ENCODE data around the gene METAP1.

DNA sequence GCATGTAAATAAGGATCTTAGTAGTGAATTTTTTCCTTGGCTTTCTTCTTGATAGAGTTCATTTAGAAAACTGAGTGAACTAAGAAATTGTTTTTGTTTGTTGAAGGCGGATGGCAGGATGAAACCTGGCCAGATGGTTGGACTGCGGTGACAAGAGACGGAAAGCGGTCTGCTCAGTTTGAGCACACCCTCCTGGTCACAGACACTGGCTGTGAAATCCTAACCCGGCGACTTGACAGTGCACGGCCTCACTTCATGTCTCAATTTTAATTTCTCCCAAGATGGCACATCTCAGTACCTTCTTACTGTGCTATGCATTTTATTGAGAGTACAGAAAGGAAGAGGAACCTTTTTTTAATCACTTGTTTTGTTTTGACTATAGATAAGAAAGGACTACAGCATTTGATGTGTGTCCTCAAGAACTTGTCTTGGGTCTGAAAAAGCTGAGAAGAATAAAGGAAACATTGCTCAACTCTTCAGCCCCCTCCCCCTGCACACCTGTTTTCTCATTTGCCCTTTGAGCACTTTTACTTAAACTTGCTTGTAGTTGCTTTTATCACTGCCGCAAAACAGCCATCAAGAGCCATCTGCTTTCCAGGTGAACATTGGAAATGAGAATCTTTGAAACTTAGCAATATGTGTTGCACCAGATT, 65.7 kb downstream of the METAP1 start:
- TF ChIP-seq, protein P1, sequence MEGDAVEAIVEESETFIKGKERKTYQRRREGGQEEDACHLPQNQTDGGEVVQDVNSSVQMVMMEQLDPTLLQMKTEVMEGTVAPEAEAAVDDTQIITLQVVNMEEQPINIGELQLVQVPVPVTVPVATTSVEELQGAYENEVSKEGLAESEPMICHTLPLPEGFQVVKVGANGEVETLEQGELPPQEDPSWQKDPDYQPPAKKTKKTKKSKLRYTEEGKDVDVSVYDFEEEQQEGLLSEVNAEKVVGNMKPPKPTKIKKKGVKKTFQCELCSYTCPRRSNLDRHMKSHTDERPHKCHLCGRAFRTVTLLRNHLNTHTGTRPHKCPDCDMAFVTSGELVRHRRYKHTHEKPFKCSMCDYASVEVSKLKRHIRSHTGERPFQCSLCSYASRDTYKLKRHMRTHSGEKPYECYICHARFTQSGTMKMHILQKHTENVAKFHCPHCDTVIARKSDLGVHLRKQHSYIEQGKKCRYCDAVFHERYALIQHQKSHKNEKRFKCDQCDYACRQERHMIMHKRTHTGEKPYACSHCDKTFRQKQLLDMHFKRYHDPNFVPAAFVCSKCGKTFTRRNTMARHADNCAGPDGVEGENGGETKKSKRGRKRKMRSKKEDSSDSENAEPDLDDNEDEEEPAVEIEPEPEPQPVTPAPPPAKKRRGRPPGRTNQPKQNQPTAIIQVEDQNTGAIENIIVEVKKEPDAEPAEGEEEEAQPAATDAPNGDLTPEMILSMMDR (conservative IDR thresholded peaks at IDR 0.05; ENCODE audit: low read depth, low read length): no peak
- no peak for TF ChIP-seq SMC3 (IDR thresholded peaks at IDR 0.05; ENCODE audit: low read depth, low read length)
- TF ChIP-seq POLR2A (IDR thresholded peaks at IDR 0.05; ENCODE audit: low read depth, low read length): no peak
- TF ChIP-seq MAFK (IDR thresholded peaks at IDR 0.05; ENCODE audit: low read depth, low read length): no peak
- TF ChIP-seq RFX5 (IDR thresholded peaks at IDR 0.05; ENCODE audit: low read depth, low read length): no peak
- TF ChIP-seq CEBPB (IDR thresholded peaks at IDR 0.05; ENCODE audit: low read depth, low read length): no peak
- TF ChIP-seq FOS (IDR thresholded peaks at IDR 0.05; ENCODE audit: low read depth, low read length): no peak
- no peak for TF ChIP-seq RCOR1 (IDR thresholded peaks at IDR 0.05; ENCODE audit: insufficient replicate concordance, low read length)
- TF ChIP-seq, protein P2, sequence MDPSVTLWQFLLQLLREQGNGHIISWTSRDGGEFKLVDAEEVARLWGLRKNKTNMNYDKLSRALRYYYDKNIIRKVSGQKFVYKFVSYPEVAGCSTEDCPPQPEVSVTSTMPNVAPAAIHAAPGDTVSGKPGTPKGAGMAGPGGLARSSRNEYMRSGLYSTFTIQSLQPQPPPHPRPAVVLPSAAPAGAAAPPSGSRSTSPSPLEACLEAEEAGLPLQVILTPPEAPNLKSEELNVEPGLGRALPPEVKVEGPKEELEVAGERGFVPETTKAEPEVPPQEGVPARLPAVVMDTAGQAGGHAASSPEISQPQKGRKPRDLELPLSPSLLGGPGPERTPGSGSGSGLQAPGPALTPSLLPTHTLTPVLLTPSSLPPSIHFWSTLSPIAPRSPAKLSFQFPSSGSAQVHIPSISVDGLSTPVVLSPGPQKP (IDR thresholded peaks at IDR 0.05; ENCODE audit: borderline replicate concordance, low read depth, low read length): no peak
- no peak for TF ChIP-seq MAZ (IDR thresholded peaks at IDR 0.05; ENCODE audit: borderline replicate concordance, low read depth, low read length)
